ENCODE results near the gene TARM1.
"Not testable (repeated sequence)": the region's sequence is repeated elsewhere in the genome, so short reads cannot be mapped to it uniquely, and the experiment has no call there.

The TARM1 gene

DNA sequence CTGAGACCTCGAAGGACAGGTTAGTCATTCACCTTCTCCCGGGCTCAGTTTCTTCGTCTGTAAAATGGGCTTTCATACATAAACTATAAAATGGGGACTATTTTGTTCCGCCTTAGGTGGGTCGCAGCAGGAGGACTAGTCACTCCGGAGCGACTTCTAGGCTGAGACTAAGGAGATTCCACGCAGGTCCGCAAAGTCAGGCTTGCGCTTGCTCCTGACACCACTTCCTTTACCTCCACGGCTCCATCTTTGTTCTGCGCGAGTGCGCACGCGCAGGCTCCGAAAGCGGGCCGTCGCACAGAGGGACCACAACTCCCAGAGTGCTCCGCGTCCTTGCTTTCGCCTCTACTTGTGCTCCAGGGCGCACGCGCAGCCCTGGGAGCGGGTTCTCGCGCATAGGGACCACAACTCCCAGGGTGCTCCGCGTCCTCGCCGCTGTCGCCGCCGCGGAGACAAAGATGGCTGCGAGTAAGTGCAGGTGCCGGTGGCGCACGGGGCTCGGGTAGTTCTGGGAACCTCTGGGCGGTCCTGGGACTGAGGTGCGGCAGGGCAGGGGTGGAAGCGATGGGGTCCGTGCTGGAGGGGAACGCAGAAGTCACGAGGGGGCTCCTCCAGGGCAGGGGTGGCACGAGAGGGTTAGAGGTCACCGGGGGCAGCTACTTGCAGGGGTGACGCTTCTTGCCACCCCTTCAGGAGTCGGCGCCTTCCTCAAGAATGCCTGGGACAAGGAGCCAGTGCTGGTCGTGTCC lies 21.4 kb upstream of the TARM1 start, which contains the start of gene NDUFA3:
Gene NDUFA3, plus strand, starts transcription at position 435 of the 749 bp plus-strand sequence. Its CDS starts 24 bp downstream, at position 459.
- FAIRE-seq (peak; percentile 99), DNase-seq (ENCODE audit: extremely low spot score, insufficient read length, low read depth) (peak; percentile 100)

- DNase-seq (ENCODE audit: extremely low spot score, insufficient read length, low read depth): no peak
- no peak for FAIRE-seq
Measured at GRCh38 chr19:54100561-54100960, 19.4 kb upstream of the TARM1 start, which contains the start of gene OSCAR. OSCAR (minus strand) TSS chr19:54100803; CDS start chr19:54100792, 11 bp downstream.

- not testable (repeated sequence) for FAIRE-seq
Measured at GRCh38 chr19:54099903-54100255, 18.7 kb upstream of the TARM1 start.

GRCh38 chr19:54099190-54099902 lies 18.2 kb upstream of the TARM1 start:
- DNase-seq (ENCODE audit: extremely low spot score, insufficient read length, low read depth) (no peak), FAIRE-seq (no peak)

More at GRCh38 chr19:54099903-54100255, 18.7 kb upstream of the TARM1 start:
- not testable (repeated sequence) for DNase-seq (ENCODE audit: extremely low spot score, insufficient read length, low read depth)

DNA sequence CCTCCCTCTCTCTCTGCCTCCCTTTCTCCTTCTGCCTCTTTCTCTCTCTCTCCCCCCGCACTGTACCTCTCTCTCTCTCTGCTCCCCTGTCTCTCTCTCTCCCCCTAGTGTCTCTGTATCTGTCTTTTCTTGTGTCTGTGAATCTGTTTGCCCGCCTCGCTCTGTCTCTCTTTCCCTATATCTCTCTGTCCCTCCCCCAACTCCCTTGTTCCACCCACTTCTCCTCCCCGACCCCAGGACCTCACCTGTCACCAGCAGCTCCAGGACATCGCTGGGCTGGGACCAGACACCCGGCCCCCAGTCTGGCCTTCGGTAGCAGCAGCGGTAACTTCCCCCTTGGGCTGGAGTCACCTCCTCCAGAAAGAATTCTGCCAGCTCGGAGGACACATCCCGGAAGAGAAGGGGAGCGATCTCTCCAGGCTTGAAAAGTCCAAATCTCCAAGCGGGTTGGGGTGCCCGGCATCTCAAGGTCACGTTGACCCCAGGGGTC lies 15.5 kb upstream of the TARM1 start:
- no peak for DNase-seq (ENCODE audit: extremely low spot score, insufficient read length, low read depth)
- FAIRE-seq: no peak

- not testable (repeated sequence) for DNase-seq (ENCODE audit: extremely low spot score, insufficient read length, low read depth); FAIRE-seq
Measured at GRCh38 chr19:54095859-54096616, 14.9 kb upstream of the TARM1 start.

DNA sequence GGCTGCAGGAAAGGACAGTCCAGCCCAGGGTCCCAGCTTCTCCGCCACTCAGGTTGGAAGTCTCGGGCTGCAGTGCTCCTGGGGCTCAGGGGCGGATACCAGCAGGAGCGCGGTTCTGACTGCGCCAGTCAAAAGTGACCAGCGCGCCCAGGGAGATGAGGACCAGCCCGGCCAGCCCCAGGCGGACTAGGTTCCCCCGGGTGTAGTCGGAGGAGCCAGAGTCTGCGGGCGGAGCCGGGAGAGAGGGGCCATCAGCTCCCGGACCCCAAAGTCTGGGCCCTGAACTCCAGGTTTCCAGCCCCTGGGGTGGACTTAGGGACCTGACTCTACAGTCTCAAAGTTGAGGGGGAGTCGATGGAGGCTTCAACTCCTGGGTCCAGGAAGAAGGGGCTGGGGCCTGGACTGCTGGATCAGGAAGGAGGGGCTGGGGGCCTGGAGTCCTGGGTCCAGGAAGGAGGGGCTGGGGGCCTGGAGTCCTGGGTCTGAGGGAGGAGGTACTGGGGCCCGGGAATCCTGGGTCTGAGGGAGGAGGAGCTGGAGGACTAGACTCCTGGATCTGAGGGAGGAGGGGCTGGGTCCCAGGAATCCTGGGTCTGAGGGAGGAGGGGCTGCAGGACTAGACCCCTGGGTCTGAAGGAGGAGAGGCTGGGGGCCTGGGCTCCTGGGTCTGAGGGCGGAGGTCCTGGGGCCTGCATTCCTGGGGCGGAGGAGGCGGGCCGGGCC lies 14.1 kb upstream of the TARM1 start:
- DNase-seq (ENCODE audit: extremely low spot score, insufficient read length, low read depth): no peak
- FAIRE-seq: no peak

GRCh38 chr19:54094426-54095000 lies 13.3 kb upstream of the TARM1 start:
- DNase-seq (ENCODE audit: extremely low spot score, insufficient read length, low read depth) (no peak), FAIRE-seq (no peak)

GRCh38 chr19:54084410-54084809 lies 3.2 kb upstream of the TARM1 start:
- DNase-seq (ENCODE audit: extremely low spot score, insufficient read length, low read depth) (no peak), FAIRE-seq (no peak)

DNA sequence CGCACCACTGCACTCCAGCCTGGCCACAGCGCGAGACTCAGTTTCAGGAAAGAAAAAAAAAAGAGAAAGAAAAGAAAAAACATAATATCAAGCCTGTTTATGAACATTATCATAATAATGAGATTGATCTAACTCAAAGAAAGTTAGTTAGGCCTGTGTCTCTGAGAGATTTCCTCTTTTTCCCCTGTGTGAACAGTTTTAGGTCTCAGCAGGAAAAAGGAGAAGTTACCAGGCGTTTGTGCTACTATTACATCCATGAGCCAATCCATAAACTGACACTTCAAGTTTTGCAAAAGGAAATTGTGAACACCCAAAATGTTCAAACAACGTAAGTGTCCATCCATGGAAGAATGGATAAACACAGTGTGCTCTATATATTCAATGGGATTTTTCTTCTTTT lies 3.8 kb downstream of the TARM1 start:
- DNase-seq (ENCODE audit: extremely low spot score, insufficient read length, low read depth) (no peak), FAIRE-seq (no peak)

- FAIRE-seq (no peak), DNase-seq (ENCODE audit: extremely low spot score, insufficient read length, low read depth) (no peak)
Measured at GRCh38 chr19:54074851-54075250, 6.3 kb downstream of the TARM1 start.

GRCh38 chr19:54073829-54074228 lies 7.3 kb downstream of the TARM1 start:
- no peak for FAIRE-seq

DNA sequence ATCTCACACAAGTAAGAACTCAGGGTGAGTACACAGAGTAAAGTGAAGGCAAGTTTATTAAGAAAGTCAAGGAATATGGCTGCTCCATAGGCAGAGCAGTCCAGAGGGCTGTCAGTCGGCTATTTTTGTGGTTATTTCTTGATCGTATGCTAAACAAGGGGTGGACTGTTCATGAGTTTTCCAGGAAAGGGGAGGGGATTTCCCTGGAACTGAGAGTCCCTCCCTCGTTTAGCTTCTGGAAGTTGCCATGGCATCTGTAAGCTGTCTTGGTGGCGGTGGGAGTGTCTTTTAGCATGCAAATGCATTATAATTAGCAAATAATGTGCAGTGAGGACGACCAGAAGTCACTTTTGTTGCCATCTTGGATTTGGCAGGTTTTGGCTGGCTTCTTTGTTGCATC lies 11.7 kb downstream of the TARM1 start:
- no peak for FAIRE-seq
- no peak for DNase-seq (ENCODE audit: extremely low spot score, insufficient read length, low read depth)

More at GRCh38 chr19:54073829-54074228, 7.3 kb downstream of the TARM1 start:
- DNase-seq (ENCODE audit: extremely low spot score, insufficient read length, low read depth): no peak

GRCh38 chr19:54063350-54064116 lies 17.6 kb downstream of the TARM1 start, which contains the start of gene VSTM1:
VSTM1 (minus strand) TSS chr19:54063897; CDS start chr19:54063777, 120 bp downstream.
- no peak for FAIRE-seq
- DNase-seq (ENCODE audit: extremely low spot score, insufficient read length, low read depth): no peak

- DNase-seq (ENCODE audit: extremely low spot score, insufficient read length, low read depth): no peak
- no peak for FAIRE-seq
Measured at GRCh38 chr19:54062643-54063042, 18.5 kb downstream of the TARM1 start.

GRCh38 chr19:54047616-54048015 lies 33.5 kb downstream of the TARM1 start:
- DNase-seq (ENCODE audit: extremely low spot score, insufficient read length, low read depth) (no peak), FAIRE-seq (no peak)

DNA sequence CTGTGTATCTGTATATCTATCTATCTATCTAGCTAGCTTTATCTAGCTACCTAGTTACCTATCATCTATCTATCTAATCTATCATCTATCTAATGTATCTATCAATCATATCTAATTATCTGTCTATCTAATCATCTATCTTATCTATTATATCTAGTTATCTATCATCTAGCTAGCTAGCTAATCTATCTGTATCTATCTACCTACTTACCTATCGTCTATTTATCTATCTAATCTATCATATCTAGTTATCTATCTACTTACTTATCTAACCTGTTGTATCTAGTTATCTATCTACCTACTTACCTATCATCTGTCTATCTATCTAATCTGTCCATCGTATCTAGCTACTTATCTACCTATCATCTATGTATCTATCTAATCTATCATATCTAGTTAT lies 35.4 kb downstream of the TARM1 start:
- FAIRE-seq: no peak
- DNase-seq (ENCODE audit: extremely low spot score, insufficient read length, low read depth): no peak

- no peak for DNase-seq (ENCODE audit: extremely low spot score, insufficient read length, low read depth)
- no peak for FAIRE-seq
Measured at GRCh38 chr19:54042989-54043388, 38.2 kb downstream of the TARM1 start.

Data from GM18507 (cell line).